Forelimb muscle (tissue), 1 donor: Measurements from ENCODE around the gene FAM98A. TPM values are rescaled to one million over a fixed set of nuclear protein-coding genes. Genes with fewer than 3 reads are reported as not detected.

Experiments
- polyA plus RNA-seq: library from polyadenylated mRNA; unstranded; fragments of 120-200 nt; gene quantifications from one replicate; pipeline ENCODE4 v1.2.1, GENCODE V29; 2013; ENCODE audit not compliant: insufficient read length

Gene FAM98A
- polyA plus RNA-seq, 1 donor, result 38.0 TPM

Other genes starting within 250 kb of the FAM98A start
- 29.9 TPM for gene RASGRP3, start 122.7 kb downstream of the FAM98A start, polyA plus RNA-seq